GM12801 (cell line): ENCODE data around the gene NPAS3.

Experiments used
- TF ChIP-seq, protein P1 (sequence below): IDR thresholded peaks from one replicate; pipeline ENCODE4 v1.5.1; 2011; ENCODE audit warnings: control low read depth; ENCODE audit not compliant: insufficient read length; ENCODE audit errors: extremely low read depth

NPAS3 gene

DNA sequence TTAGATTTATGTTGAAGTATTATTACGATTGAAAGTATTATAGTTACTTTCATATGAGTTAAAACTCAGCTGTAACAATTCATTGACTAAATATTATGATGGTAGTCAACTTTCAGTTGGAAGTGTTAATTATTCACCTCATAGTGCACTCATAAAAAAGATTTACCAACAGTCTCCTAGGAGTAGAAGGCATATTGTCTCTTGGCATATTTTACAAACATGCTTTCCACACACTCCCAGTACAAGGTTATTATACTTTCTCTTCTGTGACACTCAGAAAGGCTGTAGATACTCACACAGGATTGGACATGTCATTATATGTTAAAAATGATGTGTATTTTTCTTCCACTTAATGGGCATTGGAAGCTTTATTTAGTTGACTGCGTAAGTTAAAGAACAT lies 147.1 kb downstream of the NPAS3 start:
- TF ChIP-seq, protein P1, sequence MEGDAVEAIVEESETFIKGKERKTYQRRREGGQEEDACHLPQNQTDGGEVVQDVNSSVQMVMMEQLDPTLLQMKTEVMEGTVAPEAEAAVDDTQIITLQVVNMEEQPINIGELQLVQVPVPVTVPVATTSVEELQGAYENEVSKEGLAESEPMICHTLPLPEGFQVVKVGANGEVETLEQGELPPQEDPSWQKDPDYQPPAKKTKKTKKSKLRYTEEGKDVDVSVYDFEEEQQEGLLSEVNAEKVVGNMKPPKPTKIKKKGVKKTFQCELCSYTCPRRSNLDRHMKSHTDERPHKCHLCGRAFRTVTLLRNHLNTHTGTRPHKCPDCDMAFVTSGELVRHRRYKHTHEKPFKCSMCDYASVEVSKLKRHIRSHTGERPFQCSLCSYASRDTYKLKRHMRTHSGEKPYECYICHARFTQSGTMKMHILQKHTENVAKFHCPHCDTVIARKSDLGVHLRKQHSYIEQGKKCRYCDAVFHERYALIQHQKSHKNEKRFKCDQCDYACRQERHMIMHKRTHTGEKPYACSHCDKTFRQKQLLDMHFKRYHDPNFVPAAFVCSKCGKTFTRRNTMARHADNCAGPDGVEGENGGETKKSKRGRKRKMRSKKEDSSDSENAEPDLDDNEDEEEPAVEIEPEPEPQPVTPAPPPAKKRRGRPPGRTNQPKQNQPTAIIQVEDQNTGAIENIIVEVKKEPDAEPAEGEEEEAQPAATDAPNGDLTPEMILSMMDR, result no peak

DNA sequence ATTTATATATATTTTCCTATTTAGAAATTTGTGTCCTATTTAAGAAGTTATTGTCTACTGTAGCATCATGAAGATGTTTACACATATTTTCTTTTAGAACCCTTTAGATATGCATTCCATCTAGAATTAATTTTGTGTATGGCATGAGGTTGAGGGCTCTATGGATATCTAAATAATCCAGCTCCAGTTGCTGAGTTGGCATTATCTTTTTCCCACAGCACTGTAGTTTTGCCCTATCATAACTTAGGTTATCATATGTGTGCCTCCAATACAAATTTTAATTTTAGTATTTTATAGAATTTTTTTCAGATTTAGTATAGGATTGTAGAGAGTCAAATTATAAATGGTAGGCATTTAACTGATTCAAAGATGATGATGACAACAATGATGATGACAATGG lies 159.3 kb downstream of the NPAS3 start:
- TF ChIP-seq, protein P1, result no peak

DNA sequence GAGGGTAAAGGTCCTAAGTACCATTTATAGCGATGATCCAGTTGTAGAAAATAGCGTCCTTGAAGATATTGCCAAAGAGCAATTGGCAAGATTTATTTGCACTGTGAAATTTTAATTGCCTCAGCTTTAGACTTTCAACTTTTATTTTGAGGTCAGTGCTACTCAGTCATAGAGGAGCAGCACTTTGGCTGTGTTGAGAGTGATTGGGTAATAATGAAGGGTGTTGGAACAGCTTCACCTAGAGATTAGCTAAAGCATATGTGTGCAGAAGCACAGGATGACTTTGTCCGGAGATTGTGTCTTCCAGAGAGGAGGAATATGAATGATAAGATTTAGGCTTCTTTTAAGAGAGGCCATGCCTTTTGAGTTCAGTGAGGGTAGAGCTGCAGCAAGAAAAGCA lies 164.8 kb downstream of the NPAS3 start:
- TF ChIP-seq, protein P1, result no peak

DNA sequence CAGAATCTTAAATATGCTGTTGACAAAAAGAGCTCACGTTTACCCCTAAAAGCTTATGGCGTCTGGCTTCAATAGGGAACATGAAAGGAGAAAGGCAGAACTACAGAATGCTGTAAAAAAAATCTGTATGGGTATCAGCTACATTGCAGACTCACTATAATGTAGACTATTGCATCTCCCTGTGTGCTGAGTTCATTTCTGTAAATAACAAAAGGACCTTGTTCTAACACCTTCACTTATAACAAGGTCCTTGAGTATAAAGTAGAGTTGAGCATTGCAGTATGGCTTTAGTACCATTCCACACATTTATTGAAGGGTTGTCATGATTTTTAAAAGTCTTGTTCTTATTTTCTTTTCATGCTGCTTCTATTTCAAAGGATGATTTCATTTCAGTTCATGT lies 165.3 kb downstream of the NPAS3 start:
- TF ChIP-seq, protein P1, result no peak

DNA sequence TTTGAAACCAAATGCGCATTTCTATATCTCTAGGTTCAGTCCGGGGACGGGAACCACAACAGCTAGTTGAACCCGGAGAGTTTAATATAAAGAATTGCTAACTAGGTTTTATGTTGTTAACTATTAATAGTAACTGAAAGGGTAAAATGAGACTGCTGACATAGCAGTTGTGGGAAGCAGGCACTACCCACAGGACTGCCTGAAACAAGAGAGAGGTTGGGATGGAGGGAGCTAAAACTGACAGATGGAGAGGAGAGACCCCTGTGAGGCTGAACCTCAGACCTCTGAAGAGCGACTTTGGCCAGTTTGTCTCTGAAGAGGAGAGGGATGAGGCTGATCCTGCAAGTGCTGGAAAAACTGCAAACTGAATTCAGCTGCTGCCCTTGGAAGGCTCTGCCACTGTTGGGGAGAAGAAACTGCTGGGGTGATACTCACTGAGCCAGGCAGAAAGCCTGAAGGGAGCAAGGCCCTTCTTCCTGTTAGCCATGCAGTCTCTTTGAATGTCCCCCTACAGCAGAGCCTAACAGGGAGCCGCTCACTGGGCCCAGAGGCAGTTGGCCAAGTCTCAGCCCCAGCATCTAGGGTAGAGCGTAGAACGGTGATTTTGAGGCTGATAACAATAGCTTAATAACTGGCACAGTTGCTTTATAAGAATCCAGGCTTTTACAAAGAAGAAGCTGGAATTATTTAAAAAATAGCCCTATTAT lies 172.2 kb downstream of the NPAS3 start:
- TF ChIP-seq, protein P1, result no peak

DNA sequence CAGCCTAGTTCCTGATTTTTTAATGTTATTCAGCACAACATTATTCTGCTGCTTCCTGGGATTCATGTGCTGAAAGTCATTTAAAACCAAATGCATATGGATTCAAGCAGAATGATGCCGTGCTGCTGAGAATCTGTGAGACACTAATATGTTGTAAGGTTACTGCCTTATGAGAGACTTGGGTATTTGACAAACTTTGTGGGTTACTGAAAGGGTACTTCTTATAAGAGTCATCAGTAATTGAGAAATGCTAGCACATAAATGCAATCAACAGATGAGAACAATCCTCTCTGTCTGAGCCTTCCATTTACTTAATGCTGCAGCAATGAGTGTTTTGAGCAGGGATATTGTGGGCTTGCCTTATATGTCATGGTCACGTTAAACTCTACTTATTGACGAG lies 175.7 kb downstream of the NPAS3 start:
- TF ChIP-seq, protein P1, result no peak

DNA sequence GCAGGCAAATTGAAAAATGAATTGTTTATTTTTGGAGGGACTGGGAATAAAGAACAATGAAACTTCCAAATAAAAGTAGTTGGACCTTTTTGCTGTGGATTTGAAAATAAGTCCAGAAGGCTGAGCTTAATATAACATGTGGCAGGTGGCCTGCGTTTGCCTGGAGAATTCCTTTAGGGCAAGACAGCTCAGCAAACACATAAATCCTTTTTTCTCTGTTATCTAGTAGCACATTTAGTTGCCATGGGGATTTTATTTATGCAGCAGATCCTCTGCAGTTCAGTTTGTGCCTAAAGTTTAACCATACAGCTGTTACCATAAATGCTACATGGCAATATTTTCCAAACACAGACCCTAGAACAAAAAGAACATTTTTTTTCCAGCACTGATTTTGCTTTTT lies 180.0 kb downstream of the NPAS3 start:
- TF ChIP-seq, protein P1, result no peak

DNA sequence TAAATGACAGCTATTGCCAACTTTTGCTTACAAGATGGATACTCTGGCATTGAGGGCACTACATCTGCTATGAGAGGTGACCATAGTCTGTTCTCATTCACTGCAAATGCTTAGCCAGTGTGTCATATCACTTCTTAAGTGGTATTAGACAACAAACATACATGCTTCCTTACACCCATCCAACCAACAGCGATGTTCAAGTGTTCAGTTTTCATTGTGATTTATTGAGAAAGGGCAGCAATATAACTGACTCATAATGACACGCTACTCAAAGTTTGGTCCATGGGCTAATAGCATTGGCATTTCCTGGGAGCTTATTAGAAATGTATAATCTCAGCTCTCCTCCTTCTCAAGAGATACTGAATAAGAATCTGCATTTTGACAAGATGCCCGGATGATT lies 181.7 kb downstream of the NPAS3 start:
- TF ChIP-seq, protein P1, result no peak
